B cell (primary cell): ENCODE measurements around the gene ACO2. TPM values are rescaled to one million over a fixed set of nuclear protein-coding genes. Genes with fewer than 3 reads are reported as not detected.
"Not testable (repeated sequence)": the region's sequence is repeated elsewhere in the genome, so short reads cannot be mapped to it uniquely, and the experiment has no call there.

Experiments
- ATAC-seq: fragments of 200-7000 bp; cut with Tn5 transposase; one replicate; pipeline ENCODE4 v1.10.0; 2021; ENCODE audit warnings: low read depth, mild to moderate bottlenecking, moderate number of reproducible peaks, moderate library complexity
- CTCF ChIA-PET: fragments of 350-600 bp; sonication (Branson Sonifier 250); formaldehyde crosslinking; loops from one replicate; lab custom pipeline; 2021; ENCODE audit warnings: antibody characterized with exemption, inconsistent platforms; lab: Charles Lee
- POLR2A ChIA-PET: fragments of 350-600 bp; sonication (Branson Sonifier 250); formaldehyde crosslinking; loops from one replicate; lab custom pipeline; 2021; ENCODE audit warnings: antibody characterized with exemption; lab: Charles Lee
- DNase-seq: peaks from one replicate; pipeline ENCODE4 v3.0.0; 2013
- H2AFZ ChIP-seq: 2 replicates; pipeline ENCODE4 v1.6.1; 2012; ENCODE audit warnings: mild to moderate bottlenecking, low read depth, low read length; ENCODE audit not compliant: insufficient read depth, poor library complexity, severe bottlenecking
- H3K27ac ChIP-seq, 2 donors: 1 replicate in 1 of 2; 2 replicates in 1 of 2; pipeline ENCODE4 v1.5.1; 2012 to 2013; ENCODE audit warnings: low read length in 2 of 2, mild to moderate bottlenecking in 2 of 2, moderate library complexity in 1 of 2
- H3K27me3 ChIP-seq, 4 experiments: fragments of 200-600 bp in 1 of 4; sonication (generic) in 1 of 4; replicated peaks in 1 of 4; 1 replicate in 2 of 4; 2 replicates in 2 of 4; pipeline versions ENCODE4 v1.6.1 to v1.7.0; 2013 to 2016; ENCODE audit warnings: low read length in 3 of 4, mild to moderate bottlenecking in 2 of 4, mixed read lengths in 1 of 4, moderate library complexity in 1 of 4; ENCODE audit not compliant: insufficient read depth in 4 of 4, control insufficient read depth in 3 of 4; ENCODE audit errors: control extremely low read depth in 1 of 4
- H3K36me3 ChIP-seq, 2 experiments: replicated peaks in 1 of 2; 1 replicate in 1 of 2; 2 replicates in 1 of 2; pipeline versions ENCODE4 v1.6.1 to v1.7.1; 2013; ENCODE audit warnings: low read length in 1 of 2; ENCODE audit not compliant: insufficient read depth in 2 of 2, control insufficient read depth in 1 of 2; ENCODE audit errors: control extremely low read depth in 1 of 2, extremely low read depth in 1 of 2
- H3K4me1 ChIP-seq, 2 donors: fragments of 200-600 bp in 1 of 2; sonication (generic) in 1 of 2; 1 replicate in 1 of 2; 2 replicates in 1 of 2; pipeline versions ENCODE4 v1.5.1 to v1.6.1; 2013 to 2017; ENCODE audit warnings: low read length in 2 of 2; ENCODE audit not compliant: control insufficient read depth in 2 of 2, insufficient read depth in 2 of 2
- H3K4me2 ChIP-seq: replicated peaks from 2 replicates; pipeline ENCODE3; 2012; ENCODE audit warnings: mild to moderate bottlenecking, low read depth, low read length; ENCODE audit not compliant: poor library complexity, severe bottlenecking
- H3K4me3 ChIP-seq, 5 experiments: fragments of 200-600 bp in 1 of 5; sonication (generic) in 1 of 5; 1 replicate in 3 of 5; 2 replicates in 2 of 5; pipeline versions ENCODE4 v1.5.1 to v1.7.0; 2011 to 2016; ENCODE audit warnings: low read length in 4 of 5, mild to moderate bottlenecking in 4 of 5, low read depth in 2 of 5, control low read depth in 1 of 5, moderate library complexity in 1 of 5; ENCODE audit not compliant: insufficient read depth in 1 of 5; ENCODE audit errors: control extremely low read depth in 1 of 5, extremely low read depth in 1 of 5
- H3K79me2 ChIP-seq: fragments of 200-600 bp; sonication (generic); one replicate; pipeline ENCODE4 v1.6.0; 2016; ENCODE audit warnings: low read length; ENCODE audit not compliant: control insufficient read depth, insufficient read depth
- H3K9ac ChIP-seq: fragments of 200-600 bp; sonication (generic); 2 replicates; pipeline ENCODE4 v1.6.1; 2017; ENCODE audit warnings: mild to moderate bottlenecking, low read length, moderate library complexity
- H3K9me3 ChIP-seq, 3 donors: one replicate each; pipeline versions ENCODE4 v1.6.1 to v1.7.1; 2013; ENCODE audit warnings: low read length in 2 of 3; ENCODE audit not compliant: control insufficient read depth in 2 of 3, insufficient read depth in 1 of 3; ENCODE audit errors: control extremely low read depth in 1 of 3
- H4K20me1 ChIP-seq: 2 replicates; pipeline ENCODE4 v1.6.0; 2012; ENCODE audit warnings: mild to moderate bottlenecking, low read length; ENCODE audit not compliant: insufficient read depth, control insufficient read depth, poor library complexity, severe bottlenecking
- H3K27ac Mint-ChIP-seq: one replicate; pipeline ENCODE4 v1.8.0; 2021; ENCODE audit warnings: mixed read lengths
- H3K27me3 Mint-ChIP-seq: one replicate; pipeline ENCODE4 v1.8.0; 2021; ENCODE audit warnings: mixed read lengths
- H3K4me1 Mint-ChIP-seq: one replicate; pipeline ENCODE4 v1.8.0; 2021; ENCODE audit warnings: mixed read lengths
- H3K4me3 Mint-ChIP-seq: one replicate; pipeline ENCODE4 v1.8.0; 2021; ENCODE audit warnings: mixed read lengths
- H3K9me3 Mint-ChIP-seq: one replicate; pipeline ENCODE4 v1.8.0; 2022; ENCODE audit warnings: mixed read lengths; ENCODE audit not compliant: insufficient read depth
- CTCF ChIP-seq: fragments of 200-600 bp; IDR thresholded peaks from one replicate; pipeline ENCODE4 v1.8.0; 2022; ENCODE audit warnings: antibody characterized with exemption, mild to moderate bottlenecking
- EZH2 ChIP-seq: IDR thresholded peaks from 2 replicates; pipeline ENCODE4 v1.6.1; 2012; ENCODE audit warnings: borderline replicate concordance, low read depth, mild to moderate bottlenecking, moderate library complexity, low read length; ENCODE audit not compliant: insufficient read depth, poor library complexity, severe bottlenecking
- WGBS: methylation state at CpG from one replicate; pipeline ENCODE4 v1.1.5; 2013; ENCODE audit warnings: missing lambda C conversion rate; ENCODE audit not compliant: insufficient coverage; 5-methylcytosine and 5-hydroxymethylcytosine counted together
- intact Hi-C: fragments of 100-400 bp; cut with micrococcal nuclease; formaldehyde crosslinking; loops from one replicate; pipeline ENCODE4 v1.10.0; 2022
- polyA plus RNA-seq: library from polyadenylated mRNA; depleted of rRNA; stranded (reverse); fragments of >200 nt; gene quantifications from 2 replicates; pipeline ENCODE4 v1.2.3, GENCODE V29; 2012
- total RNA-seq, 2 donors: library from RNA; stranded (reverse); fragments of 120-200 nt in 1 of 2; gene quantifications; 1 replicate in 1 of 2; 2 replicates in 1 of 2; pipeline versions ENCODE4 v1.2.3 to v1.2.4, GENCODE V29; 2013 to 2022

The ACO2 gene
- total and polyA plus RNA-seq, 2 donors (not counting 1 experiment from before 2014, with no cell fraction given) = 91.5 to 91.7 TPM

GRCh38 chr22:41571786-41572185 lies 102.9 kb downstream of the ACO2 start:
- no peak overlapping the region for H3K4me3 Mint-ChIP-seq
- Histone ChIP-seq H3K36me3 (peaks cover 0 to 3% of the 10 kb centered on the region in 2 experiments), H3K4me2 (no peak overlapping the region), H2AFZ (no peak overlapping the region), H3K4me3 (no peak overlapping the region), H3K27ac (no peak overlapping the region), H3K79me2 (no peaks in the 10 kb centered on the region), H3K9ac (no peak overlapping the region), H3K27me3 (no peaks in the 10 kb centered on the region), H3K9me3 (no peaks in the 10 kb centered on the region), H3K4me1 (no peaks in the 10 kb centered on the region), H4K20me1 (no peaks in the 10 kb centered on the region)
- no peaks in the 10 kb centered on the region for H3K4me1 Mint-ChIP-seq
- ChIA-PET POLR2A (no interaction called here), CTCF (no interaction called here)
- no peaks in the 10 kb centered on the region for H3K9me3 Mint-ChIP-seq
- ATAC-seq (no peak), DNase-seq (no peak)
- no peak overlapping the region for H3K27ac Mint-ChIP-seq
- TF ChIP-seq EZH2 = no peak
- no peak for TF ChIP-seq CTCF
- 90% methylated on average over 12 of the region's 14 CpGs for WGBS
- H3K27me3 Mint-ChIP-seq = no peaks in the 10 kb centered on the region
- intact Hi-C loops = no loop called here

GRCh38 chr22:41572305-41572704 lies 103.4 kb downstream of the ACO2 start:
- H3K4me1 ChIP-seq, intact Hi-C loops, H3K9me3 ChIP-seq, H4K20me1 ChIP-seq, H3K9ac ChIP-seq, H2AFZ ChIP-seq, CTCF ChIA-PET, H3K4me1 Mint-ChIP-seq, H3K79me2 ChIP-seq, H3K27me3 Mint-ChIP-seq, H3K27ac ChIP-seq, H3K4me2 ChIP-seq, H3K36me3 ChIP-seq, POLR2A ChIA-PET, DNase-seq, H3K4me3 ChIP-seq, H3K4me3 Mint-ChIP-seq, H3K27me3 ChIP-seq, H3K27ac Mint-ChIP-seq, ATAC-seq, H3K9me3 Mint-ChIP-seq: not testable (repeated sequence)
- WGBS = 100% methylated on average over 3 of the region's 3 CpGs
